Muscle of leg (tissue), 11 donors: ENCODE results near the gene BUD13. TPM values are rescaled to one million over a fixed set of nuclear protein-coding genes. Genes with fewer than 3 reads are reported as not detected.

Experiments used
- DNase-seq: peaks from one replicate; pipeline ENCODE4 v3.0.0; 2013
- H3K27ac ChIP-seq: one replicate; pipeline ENCODE4 v1.5.1; 2013; ENCODE audit warnings: mild to moderate bottlenecking, low read length, control low read depth
- H3K27me3 ChIP-seq: one replicate; pipeline ENCODE4 v1.6.1; 2013; ENCODE audit warnings: low read length; ENCODE audit not compliant: control insufficient read depth, insufficient read depth
- H3K36me3 ChIP-seq: one replicate; pipeline ENCODE4 v1.6.1; 2013; ENCODE audit warnings: low read length; ENCODE audit not compliant: control insufficient read depth, insufficient read depth
- H3K4me1 ChIP-seq: one replicate; pipeline ENCODE4 v1.6.1; 2013; ENCODE audit warnings: low read length; ENCODE audit not compliant: control insufficient read depth, insufficient read depth
- H3K4me3 ChIP-seq: one replicate; pipeline ENCODE4 v1.5.1; 2013; ENCODE audit warnings: low read length, control low read depth
- H3K9me3 ChIP-seq: replicated peaks from 2 replicates; pipeline ENCODE4 v1.6.1; 2013; ENCODE audit warnings: low read depth, low read length; ENCODE audit not compliant: control insufficient read depth
- WGBS: methylation state at CpG from one replicate; pipeline ENCODE4 v1.1.5; 2013; ENCODE audit warnings: missing lambda C conversion rate; ENCODE audit not compliant: insufficient coverage; 5-methylcytosine and 5-hydroxymethylcytosine counted together
- polyA plus RNA-seq, 8 donors: library from polyadenylated mRNA; unstranded; fragments of 120-200 nt; gene quantifications; one replicate each; pipeline versions ENCODE4 v1.2.1 to v1.2.3, GENCODE V29; 2013; ENCODE audit warnings: inconsistent platforms in 1 of 8, low replicate concordance in 1 of 8; ENCODE audit not compliant: insufficient read length in 8 of 8, insufficient read depth in 1 of 8
- total RNA-seq: library from RNA; stranded (reverse); fragments of 120-200 nt; gene quantifications from one replicate; pipeline ENCODE4 v1.2.4, GENCODE V29; 2013

Gene BUD13
- total and polyA plus RNA-seq, 9 donors: 17.6 to 23.7 (median 19.2) TPM

DNA sequence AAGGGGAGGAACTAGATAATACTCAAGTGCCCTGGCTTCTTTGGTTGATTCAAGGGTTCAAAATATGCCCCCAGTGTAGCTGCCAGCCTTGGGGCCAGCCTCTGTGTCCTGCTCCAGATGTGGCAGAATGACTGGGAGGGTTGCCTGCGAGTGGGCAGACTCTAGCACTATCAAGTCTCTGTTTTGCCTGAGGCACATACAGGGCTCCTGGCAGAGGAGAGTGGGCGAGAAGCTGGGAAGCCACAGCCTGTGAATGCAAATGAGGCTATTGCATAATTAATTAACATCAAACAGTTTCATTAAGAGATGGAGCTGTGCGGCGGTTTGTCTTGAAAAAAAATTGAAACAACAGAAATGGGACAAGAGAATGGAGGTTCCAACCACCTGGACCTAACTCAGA is 50.8 kb downstream of the BUD13 start:
- Histone ChIP-seq H3K4me3 (no peak overlapping the region), H3K27me3 (peaks cover 7% of the 10 kb centered on the region), H3K9me3 (no peaks in the 10 kb centered on the region), H3K27ac (no peak overlapping the region), H3K4me1 (peaks cover 6% of the 10 kb centered on the region), H3K36me3 (no peaks in the 10 kb centered on the region)
- 93% methylated on average over 3 of the region's 4 CpGs for WGBS
- no peak for DNase-seq

DNA sequence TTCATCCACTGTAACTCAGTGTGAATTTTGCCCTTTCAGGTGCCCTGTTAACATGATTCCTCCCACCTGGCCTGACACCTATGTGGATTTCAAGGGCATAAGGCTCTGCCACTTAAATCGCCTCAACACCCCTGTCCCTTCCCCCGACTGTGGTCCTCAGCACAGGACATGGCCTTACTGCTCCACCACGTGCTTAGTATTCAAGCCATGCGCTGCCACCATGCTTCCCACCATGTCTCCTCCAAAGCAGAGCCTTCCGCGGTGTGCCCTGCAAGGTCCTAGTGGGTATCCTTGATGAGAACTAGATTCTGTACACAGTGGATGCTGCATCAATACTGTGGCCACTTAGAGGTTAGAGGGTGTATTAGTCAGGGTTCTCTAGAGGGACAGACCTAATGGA is 51.9 kb downstream of the BUD13 start:
- WGBS: 83% methylated on average over 1 of the region's 6 CpGs
- Histone ChIP-seq H3K27me3 (peaks cover 7% of the 10 kb centered on the region), H3K27ac (no peak overlapping the region), H3K36me3 (no peaks in the 10 kb centered on the region), H3K4me3 (no peak overlapping the region), H3K9me3 (no peaks in the 10 kb centered on the region), H3K4me1 (peaks cover 4% of the 10 kb centered on the region)
- no peak for DNase-seq

DNA sequence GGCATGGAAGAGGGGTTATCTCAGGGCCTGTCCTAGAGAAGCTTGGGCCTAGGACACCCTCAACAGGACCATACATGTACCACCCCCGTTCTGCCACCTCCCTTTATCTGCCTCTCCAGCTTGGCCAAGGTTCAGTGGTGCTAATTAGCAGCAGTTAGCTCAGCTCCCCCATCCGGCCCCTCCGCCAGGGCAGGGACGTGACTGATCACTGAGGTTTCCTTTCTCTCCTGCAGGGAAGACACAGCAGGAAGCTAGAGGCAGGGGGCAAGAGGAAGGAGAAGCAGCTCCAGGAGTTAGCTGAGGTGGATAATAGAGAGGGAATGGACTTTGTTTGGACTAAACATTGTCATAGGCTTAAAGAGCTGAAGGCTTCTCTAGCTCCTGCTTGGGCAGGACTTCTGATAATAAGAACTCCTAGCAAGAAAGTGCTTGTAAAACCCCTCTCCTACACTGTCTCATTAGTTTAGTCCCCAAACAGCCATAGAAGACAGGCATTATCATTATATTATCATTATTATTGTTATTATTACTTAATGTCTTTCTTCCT is 53.8 kb downstream of the BUD13 start:
- Histone ChIP-seq H3K9me3 (no peaks in the 10 kb centered on the region), H3K4me1 (no peaks in the 10 kb centered on the region), H3K27ac (no peak overlapping the region), H3K36me3 (no peaks in the 10 kb centered on the region), H3K4me3 (no peak overlapping the region), H3K27me3 (peaks cover 5% of the 10 kb centered on the region)
- WGBS: 78% methylated on average over 3 of the region's 4 CpGs
- DNase-seq: no peak

GRCh38 chr11:116716621-116717020 is 56.2 kb downstream of the BUD13 start:
- 50% methylated on average over 1 of the region's 4 CpGs for WGBS
- Histone ChIP-seq H3K27me3 (no peaks in the 10 kb centered on the region), H3K4me1 (no peaks in the 10 kb centered on the region), H3K9me3 (no peaks in the 10 kb centered on the region), H3K4me3 (no peak overlapping the region), H3K36me3 (no peaks in the 10 kb centered on the region), H3K27ac (no peak overlapping the region)
- DNase-seq: no peak

GRCh38 chr11:116715383-116715782 is 57.4 kb downstream of the BUD13 start:
- WGBS: no CpG with 5 or more reads among the region's 5 CpGs
- peaks cover 2% of the 10 kb centered on the region for H3K27me3 ChIP-seq
- no peaks in the 10 kb centered on the region for H3K9me3 ChIP-seq
- H3K36me3 ChIP-seq: no peaks in the 10 kb centered on the region
- H3K4me3 ChIP-seq: no peak overlapping the region
- no peaks in the 10 kb centered on the region for H3K4me1 ChIP-seq
- H3K27ac ChIP-seq: no peak overlapping the region
- no peak for DNase-seq

DNA sequence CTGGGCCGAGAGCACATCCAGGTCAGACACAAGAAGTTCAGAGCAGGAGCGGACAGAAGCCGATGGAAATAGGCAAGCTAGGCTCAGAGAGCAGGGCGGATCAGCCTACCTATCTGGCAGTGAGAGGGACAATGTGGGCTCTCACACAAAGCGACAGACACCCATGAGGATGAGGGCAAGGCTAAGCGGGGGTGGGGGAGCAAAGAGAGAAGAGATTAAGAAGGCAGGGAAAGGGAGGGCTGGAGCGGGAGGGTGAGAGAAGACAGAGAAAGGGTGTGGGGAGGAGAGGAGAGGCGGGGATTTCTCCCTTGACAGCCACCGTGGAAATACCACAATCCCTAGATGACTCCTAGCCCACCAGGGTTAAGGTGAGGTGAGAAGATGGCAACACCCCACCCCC is 57.9 kb downstream of the BUD13 start:
- H3K4me1 ChIP-seq: no peaks in the 10 kb centered on the region
- H3K27me3 ChIP-seq: peaks cover 2% of the 10 kb centered on the region
- no peaks in the 10 kb centered on the region for H3K9me3 ChIP-seq
- H3K27ac ChIP-seq: no peak overlapping the region
- no peak for DNase-seq
- H3K36me3 ChIP-seq: no peaks in the 10 kb centered on the region
- no peak overlapping the region for H3K4me3 ChIP-seq
- 87% methylated on average over 6 of the region's 9 CpGs for WGBS

- no peak overlapping the region for H3K4me3 ChIP-seq
- H3K9me3 ChIP-seq: no peaks in the 10 kb centered on the region
- no peak for DNase-seq
- H3K27me3 ChIP-seq: peaks cover 22% of the 10 kb centered on the region
- WGBS: 88% methylated on average over 2 of the region's 4 CpGs
- H3K36me3 ChIP-seq: no peaks in the 10 kb centered on the region
- no peak overlapping the region for H3K27ac ChIP-seq
- no peaks in the 10 kb centered on the region for H3K4me1 ChIP-seq
Measured at GRCh38 chr11:116712428-116712827, 60.4 kb downstream of the BUD13 start.

DNA sequence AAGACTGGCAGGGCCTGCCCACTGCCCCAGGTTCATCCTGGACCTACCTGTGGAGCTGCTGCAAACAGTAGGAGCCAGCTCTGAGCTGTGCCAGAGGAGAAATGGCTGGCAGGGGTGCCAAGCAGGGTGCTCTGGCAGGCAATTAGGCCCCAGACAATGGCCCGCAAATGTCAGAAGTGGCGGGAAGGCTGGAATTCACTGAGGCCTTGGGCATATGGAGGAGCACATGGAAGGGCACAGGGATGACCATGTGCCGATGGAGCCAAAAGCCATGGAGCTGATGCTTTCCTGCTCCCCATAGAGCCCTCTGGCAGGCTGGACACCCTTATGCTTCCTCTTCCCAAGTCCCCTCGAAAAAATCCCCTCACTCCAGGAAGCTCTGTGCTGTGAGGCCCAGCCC is 62.0 kb downstream of the BUD13 start:
- Histone ChIP-seq H3K27me3 (peaks cover 35% of the 10 kb centered on the region), H3K36me3 (no peaks in the 10 kb centered on the region), H3K9me3 (no peaks in the 10 kb centered on the region), H3K4me1 (no peaks in the 10 kb centered on the region), H3K27ac (no peak overlapping the region), H3K4me3 (no peak overlapping the region)
- 91% methylated on average over 3 of the region's 4 CpGs for WGBS
- no peak for DNase-seq

DNA sequence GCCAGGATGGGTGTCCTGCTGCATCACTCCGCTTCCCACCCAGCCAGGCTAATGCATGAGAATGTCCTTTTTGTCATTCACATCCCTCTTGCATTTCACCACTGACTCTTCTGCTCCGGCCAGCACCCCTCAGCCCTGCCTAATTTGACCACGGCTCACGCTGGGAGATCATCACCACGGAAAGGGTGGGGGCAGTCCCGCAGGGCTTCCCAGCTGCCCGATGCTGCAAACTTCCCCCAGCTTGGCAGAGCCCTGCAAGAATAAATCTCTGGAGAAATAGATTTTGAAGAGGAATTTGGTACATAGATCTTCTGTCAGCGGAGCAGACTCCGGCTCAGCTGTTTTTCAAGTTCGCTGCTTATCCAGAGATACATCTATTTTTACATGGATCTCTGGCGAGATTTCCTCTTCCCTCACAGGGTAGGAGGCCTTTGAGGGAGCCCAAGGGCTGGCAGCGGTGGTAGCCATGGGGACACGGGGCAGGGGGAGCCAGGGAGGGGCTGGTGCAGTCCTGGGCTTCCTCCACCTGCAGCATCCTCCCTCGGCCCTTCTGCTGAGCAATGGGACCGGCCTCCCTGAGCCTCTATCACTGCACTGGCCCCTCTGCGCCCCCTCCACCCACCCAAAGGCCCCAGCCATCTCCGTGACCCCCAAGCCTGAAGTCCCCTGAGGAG is 62.6 kb downstream of the BUD13 start:
- no peaks in the 10 kb centered on the region for H3K36me3 ChIP-seq
- no peaks in the 10 kb centered on the region for H3K9me3 ChIP-seq
- no peak overlapping the region for H3K4me3 ChIP-seq
- DNase-seq: no peak
- H3K27ac ChIP-seq: no peak overlapping the region
- no peaks in the 10 kb centered on the region for H3K4me1 ChIP-seq
- peaks cover 35% of the 10 kb centered on the region for H3K27me3 ChIP-seq
- WGBS: 43% methylated on average over 9 of the region's 17 CpGs

DNA sequence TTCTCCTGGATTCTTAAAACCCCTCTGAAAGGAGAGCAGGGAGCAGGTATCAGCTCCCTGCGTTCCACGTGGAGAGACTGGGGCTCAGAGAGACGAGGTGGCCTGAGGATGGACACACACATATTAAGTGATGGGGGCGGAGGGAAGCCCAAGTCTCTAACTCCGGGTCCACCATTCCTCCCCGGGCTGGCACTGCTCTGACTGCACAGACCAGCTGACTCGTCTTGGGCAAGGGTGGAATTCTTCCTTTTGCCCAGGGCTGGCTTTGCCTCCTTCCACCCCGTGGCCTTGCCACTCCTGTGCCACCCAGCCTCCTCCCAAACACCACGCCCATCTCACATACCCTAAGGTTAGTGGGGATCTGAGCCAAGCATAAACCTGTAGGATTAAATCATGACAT is 65.0 kb downstream of the BUD13 start:
- Histone ChIP-seq H3K27me3 (peaks cover 35% of the 10 kb centered on the region), H3K4me3 (no peak overlapping the region), H3K27ac (no peak overlapping the region), H3K9me3 (no peaks in the 10 kb centered on the region), H3K36me3 (no peaks in the 10 kb centered on the region), H3K4me1 (peaks cover 4% of the 10 kb centered on the region)
- WGBS: no CpG with 5 or more reads among the region's 9 CpGs
- DNase-seq: no peak
